Upper lobe of left lung (tissue), 4 donors: Measurements from ENCODE around the gene ANO1.

Experiments used
- CTCF ChIP-seq, 6 experiments: fragments of 450-650 bp in 4 of 6; fragments of 200-600 bp in 2 of 6; sonication (generic) in 2 of 6; IDR thresholded peaks; one replicate each; pipeline ENCODE4 v1.5.1; 2016 to 2019; ENCODE audit warnings: antibody characterized with exemption in 6 of 6
- POLR2A ChIP-seq, 4 donors: fragments of 450-650 bp; IDR thresholded peaks; one replicate each; pipeline ENCODE4 v1.5.1; 2016 to 2017; ENCODE audit warnings: antibody characterized with exemption in 4 of 4, mild to moderate bottlenecking in 2 of 4

DNA sequence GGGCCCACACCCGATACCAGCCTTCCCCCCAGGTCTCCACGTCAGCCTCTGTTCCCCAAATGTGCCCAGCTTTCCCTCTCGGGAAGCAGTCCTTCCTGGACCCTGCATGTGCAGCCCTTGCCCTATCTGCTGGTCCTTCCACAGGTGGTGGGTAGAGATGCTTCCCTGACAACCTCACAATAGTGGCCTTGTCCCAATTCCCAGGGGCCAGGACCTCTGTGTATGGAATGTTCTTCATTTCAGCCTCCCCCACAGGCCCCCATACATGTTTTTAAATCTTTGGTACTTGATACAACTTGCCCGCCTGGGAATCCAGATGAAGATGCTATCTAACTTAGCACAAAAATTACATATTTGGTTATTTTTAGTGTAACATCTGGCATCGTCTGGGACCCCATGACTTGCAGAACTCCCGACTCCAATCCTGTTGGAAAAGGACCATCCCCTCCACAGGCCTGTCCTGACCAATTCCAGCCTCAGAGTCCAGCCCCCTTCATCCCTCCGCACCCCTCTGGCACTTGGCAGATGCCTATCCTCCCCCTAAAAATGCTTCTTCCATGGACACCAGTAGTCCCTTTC, 39.5 kb downstream of the ANO1 start:
- no peak for TF ChIP-seq POLR2A (IDR thresholded peaks at IDR 0.05)
- TF ChIP-seq CTCF (IDR thresholded peaks at IDR 0.05): no peak
